ENCODE measurements around the gene GALNT2. TPM values are rescaled to one million over a fixed set of nuclear protein-coding genes. Genes with fewer than 3 reads are reported as not detected.

GALNT2 gene
- total RNA-seq, 1 experiment from 2014 or later: 62.2 TPM

DNA sequence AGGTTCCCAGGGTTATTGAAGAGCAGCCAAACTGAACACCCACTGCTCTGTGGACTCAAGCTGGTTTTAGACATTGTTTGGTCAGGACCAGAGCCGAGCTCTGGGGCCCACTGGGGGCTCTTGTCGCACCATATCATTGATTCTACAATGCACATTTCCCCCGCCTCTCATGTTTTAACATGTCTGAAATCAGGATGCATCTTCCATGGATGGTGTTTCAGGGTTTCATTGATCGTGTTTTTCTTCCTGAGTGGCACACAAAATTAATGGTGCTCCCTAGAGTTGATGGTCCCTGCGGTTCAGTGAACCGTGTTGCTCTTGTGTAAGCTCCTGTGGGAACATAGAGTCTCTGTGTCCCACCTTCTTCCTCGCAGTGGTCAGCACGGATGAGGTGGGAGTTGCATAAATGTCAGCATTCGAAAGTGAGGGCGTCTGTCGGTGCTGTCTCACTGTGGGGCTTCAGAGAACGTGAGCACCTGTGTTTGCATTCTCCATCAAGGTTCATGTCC lies 38.3 kb downstream of the GALNT2 start:
- no peaks in the 10 kb centered on the region for H3K9me3 ChIP-seq
- BruUV-seq (replicated peaks): TSS peak; percentile 43
- peaks cover 41% of the 10 kb centered on the region for H3K4me1 ChIP-seq
- ChIA-PET POLR2A (interaction anchor here (0.6 kb wide), 1 partner anchor 563 kb away, joined by 3 read pairs; no protein-coding TSS in a partner anchor), CTCF (no interaction called here)
- no peaks in the 10 kb centered on the region for H3K36me3 ChIP-seq (ENCODE audit: control insufficient read depth, insufficient read depth, low read length)
- H3K4me1 Mint-ChIP-seq (ENCODE audit: low read depth, unreplicated experiment): peaks cover 27% of the 10 kb centered on the region
- no peaks in the 10 kb centered on the region for H3K27me3 Mint-ChIP-seq (ENCODE audit: insufficient read depth, unreplicated experiment)
- TF ChIP-seq CTCF (IDR thresholded peaks at IDR 0.05; ENCODE audit: insufficient read depth in 1 of 2, low read depth in 1 of 2, low read length in 1 of 2, severe bottlenecking in 1 of 2, unreplicated experiment in 1 of 2): no peak
- H3K36me3 Mint-ChIP-seq (ENCODE audit: insufficient read depth, unreplicated experiment): no peaks in the 10 kb centered on the region
- H3K27me3 ChIP-seq (replicated peaks; ENCODE audit: control insufficient read depth, insufficient read depth, low read length): no peaks in the 10 kb centered on the region
- no peak overlapping the region for H3K4me3 ChIP-seq (ENCODE audit: low read depth, low read length)
- H3K4me3 Mint-ChIP-seq (ENCODE audit: unreplicated experiment): no peak overlapping the region
- DNase-seq: no peak
- H3K9me3 Mint-ChIP-seq (ENCODE audit: unreplicated experiment): no peaks in the 10 kb centered on the region
- H3K27ac Mint-ChIP-seq (ENCODE audit: unreplicated experiment): peak overlapping the region; percentile 74
- intact Hi-C loops (cut with micrococcal nuclease; ENCODE audit: unreplicated experiment): loop anchor here (2.0 kb wide), 2 partner anchors 36 to 54 kb away; no protein-coding TSS in a partner anchor

DNA sequence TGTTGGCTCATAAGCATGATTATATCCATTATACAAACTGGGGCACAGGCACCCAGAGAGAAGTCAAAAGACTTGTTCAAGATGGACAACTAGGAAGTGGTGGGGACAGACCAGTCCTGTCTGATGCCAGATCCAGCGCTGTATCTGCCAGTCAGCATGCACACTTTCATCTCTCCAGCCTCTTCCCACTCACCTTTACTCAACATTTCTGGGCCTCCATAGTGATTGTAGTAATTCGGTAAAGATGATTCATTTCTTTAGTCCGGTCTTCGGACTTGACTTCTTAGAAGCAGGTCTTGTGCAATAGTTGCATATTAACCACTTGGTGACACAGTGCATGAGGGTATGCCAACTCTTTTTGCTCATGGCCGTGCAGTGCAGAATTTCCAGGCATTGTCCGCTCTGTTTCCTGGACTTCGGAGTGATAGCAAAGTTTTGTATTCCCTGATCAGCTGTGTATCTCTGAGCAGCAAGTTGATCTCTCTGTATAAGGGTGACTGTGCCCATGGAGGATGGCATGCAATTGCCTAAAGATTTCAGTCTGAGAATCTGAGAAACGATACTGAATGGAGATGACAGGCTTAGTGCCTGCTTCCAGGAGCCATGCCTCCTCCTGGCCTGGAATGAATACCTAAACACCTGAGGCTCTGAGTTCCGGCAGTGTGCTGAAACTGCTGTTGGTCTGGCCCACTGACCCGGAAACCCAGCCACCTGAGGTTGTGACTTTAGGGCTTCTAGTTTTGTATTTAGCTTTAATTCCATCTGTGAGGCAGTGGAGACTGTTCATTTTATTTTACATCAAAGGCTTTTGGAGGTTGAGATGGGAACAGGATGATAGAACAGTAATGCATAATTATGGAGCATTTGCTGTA lies 39.0 kb downstream of the GALNT2 start:
- no peak for TF ChIP-seq CTCF (IDR thresholded peaks at IDR 0.05; ENCODE audit: insufficient read depth in 1 of 2, low read depth in 1 of 2, low read length in 1 of 2, severe bottlenecking in 1 of 2, unreplicated experiment in 1 of 2)
- no TSS peak for BruUV-seq (replicated peaks)
- CTCF ChIA-PET: no interaction called here
- peak overlapping the region; percentile 74 for H3K27ac Mint-ChIP-seq (ENCODE audit: unreplicated experiment)
- H3K4me1 ChIP-seq: peaks cover 43% of the 10 kb centered on the region
- peaks cover 31% of the 10 kb centered on the region for H3K4me1 Mint-ChIP-seq (ENCODE audit: low read depth, unreplicated experiment)
- no peak overlapping the region for H3K4me3 Mint-ChIP-seq (ENCODE audit: unreplicated experiment)
- no peaks in the 10 kb centered on the region for H3K27me3 Mint-ChIP-seq (ENCODE audit: insufficient read depth, unreplicated experiment)
- no peaks in the 10 kb centered on the region for H3K9me3 Mint-ChIP-seq (ENCODE audit: unreplicated experiment)
- intact Hi-C loops (cut with micrococcal nuclease; ENCODE audit: unreplicated experiment): loop anchor here (2.0 kb wide), 2 partner anchors 37 to 53 kb away; no protein-coding TSS in a partner anchor
- no peak overlapping the region for H3K4me3 ChIP-seq (ENCODE audit: low read depth, low read length)
- H3K9me3 ChIP-seq: no peaks in the 10 kb centered on the region
- no peaks in the 10 kb centered on the region for H3K36me3 Mint-ChIP-seq (ENCODE audit: insufficient read depth, unreplicated experiment)
- no peaks in the 10 kb centered on the region for H3K36me3 ChIP-seq (ENCODE audit: control insufficient read depth, insufficient read depth, low read length)
- POLR2A ChIA-PET: interaction anchor here (0.6 kb wide), 1 partner anchor 564 kb away, joined by 3 read pairs; no protein-coding TSS in a partner anchor
- no peaks in the 10 kb centered on the region for H3K27me3 ChIP-seq (replicated peaks; ENCODE audit: control insufficient read depth, insufficient read depth, low read length)
- peak; percentile 34 to 44 for DNase-seq

DNA sequence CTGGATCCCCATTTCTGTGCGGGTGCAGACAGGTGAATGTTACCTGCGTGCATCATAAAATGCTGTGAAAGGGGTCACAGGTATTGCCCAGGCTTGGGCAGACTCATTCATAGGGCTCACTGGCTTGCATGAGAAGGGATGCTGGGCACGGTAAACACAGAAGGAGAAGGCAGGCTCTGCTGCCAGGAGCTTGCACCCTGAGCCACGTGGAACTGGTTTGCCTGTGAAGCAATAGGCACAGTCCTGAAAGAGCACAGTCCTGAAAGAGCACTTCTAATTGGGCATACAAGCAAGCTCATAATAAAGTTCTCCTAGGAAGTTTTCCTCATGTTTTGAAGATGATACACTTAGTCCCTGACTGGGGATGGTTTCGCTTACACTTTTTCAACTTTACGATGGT lies 40.9 kb downstream of the GALNT2 start:
- no TSS peak for BruUV-seq (replicated peaks)
- POLR2A ChIA-PET: no interaction called here
- intact Hi-C loops (cut with micrococcal nuclease; ENCODE audit: unreplicated experiment): no loop called here

More for the DNA sequence above, 40.9 kb downstream of the GALNT2 start:
- Histone ChIP-seq H3K4me3 (ENCODE audit: low read depth, low read length) (no peak overlapping the region), H3K27me3 (replicated peaks; ENCODE audit: control insufficient read depth, insufficient read depth, low read length) (no peaks in the 10 kb centered on the region), H3K4me1 (peaks cover 44% of the 10 kb centered on the region), H3K36me3 (ENCODE audit: control insufficient read depth, insufficient read depth, low read length) (no peaks in the 10 kb centered on the region), H3K9me3 (no peaks in the 10 kb centered on the region)
- Mint-ChIP-seq H3K27ac (ENCODE audit: unreplicated experiment) (no peak overlapping the region), H3K9me3 (ENCODE audit: unreplicated experiment) (no peaks in the 10 kb centered on the region), H3K36me3 (ENCODE audit: insufficient read depth, unreplicated experiment) (no peaks in the 10 kb centered on the region), H3K4me3 (ENCODE audit: unreplicated experiment) (no peak overlapping the region), H3K27me3 (ENCODE audit: insufficient read depth, unreplicated experiment) (no peaks in the 10 kb centered on the region), H3K4me1 (ENCODE audit: low read depth, unreplicated experiment) (peaks cover 36% of the 10 kb centered on the region)
- no peak for DNase-seq
- no peak for TF ChIP-seq CTCF (IDR thresholded peaks at IDR 0.05; ENCODE audit: insufficient read depth in 1 of 2, low read depth in 1 of 2, low read length in 1 of 2, severe bottlenecking in 1 of 2, unreplicated experiment in 1 of 2)
- CTCF ChIA-PET: no interaction called here
